ENCODE data around the gene TMTC2.
"Not testable (repeated sequence)": the region's sequence is repeated elsewhere in the genome, so short reads cannot be mapped to it uniquely, and the experiment has no call there.

TMTC2 gene

DNA sequence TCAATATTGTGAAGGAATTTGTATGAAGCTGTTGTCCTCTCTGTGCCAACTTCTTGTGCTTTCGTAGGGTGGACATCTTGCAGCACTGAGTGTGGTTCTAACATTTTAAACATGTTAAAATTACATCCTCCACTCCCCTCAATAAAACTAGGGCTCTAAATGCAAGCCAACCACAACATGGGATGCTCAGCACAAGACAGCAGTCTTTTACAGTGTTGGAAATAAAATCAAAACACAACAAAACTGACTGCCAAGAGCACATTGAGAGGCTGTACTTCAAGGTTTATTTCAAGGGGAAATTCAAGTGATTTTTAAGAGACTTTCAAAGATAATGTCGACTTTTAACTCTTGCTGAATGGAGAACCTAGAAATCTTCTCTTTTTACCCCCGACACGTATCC lies 396.9 kb downstream of the TMTC2 start:
- DNase-seq = no peak

DNA sequence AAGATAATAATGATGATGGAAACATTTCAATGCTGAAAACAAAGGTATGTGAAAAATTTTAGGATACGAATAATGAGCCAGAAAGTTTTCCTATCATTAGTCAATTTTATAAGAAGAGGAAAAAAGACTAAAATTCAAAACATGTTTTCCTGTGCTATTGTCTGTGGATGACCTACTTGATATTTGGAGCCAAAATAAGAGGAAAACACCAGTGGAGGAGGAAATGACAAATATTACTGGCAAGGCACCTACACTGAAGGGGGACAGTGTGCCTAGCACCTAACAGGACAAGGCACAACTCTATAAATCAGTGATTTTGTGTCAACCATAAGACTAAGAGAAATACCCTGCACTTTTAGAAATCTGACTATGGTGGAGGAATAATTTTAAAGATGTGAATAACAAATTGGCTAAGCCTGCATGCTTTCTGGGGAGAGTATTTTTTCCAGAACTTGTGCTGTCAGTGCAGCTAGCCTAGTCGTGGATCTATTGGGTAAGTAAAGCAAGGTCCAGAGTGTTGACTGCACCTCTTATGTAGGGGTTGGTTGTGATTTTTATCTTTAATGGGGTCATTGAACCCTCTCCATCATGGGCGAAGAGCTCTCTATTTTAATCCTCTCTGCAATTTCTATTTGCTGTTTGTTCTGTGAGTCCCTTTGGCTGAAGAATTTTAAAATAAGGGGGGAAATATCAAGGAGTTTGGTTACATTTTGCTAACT lies 398.0 kb downstream of the TMTC2 start:
- no peak for DNase-seq

DNA sequence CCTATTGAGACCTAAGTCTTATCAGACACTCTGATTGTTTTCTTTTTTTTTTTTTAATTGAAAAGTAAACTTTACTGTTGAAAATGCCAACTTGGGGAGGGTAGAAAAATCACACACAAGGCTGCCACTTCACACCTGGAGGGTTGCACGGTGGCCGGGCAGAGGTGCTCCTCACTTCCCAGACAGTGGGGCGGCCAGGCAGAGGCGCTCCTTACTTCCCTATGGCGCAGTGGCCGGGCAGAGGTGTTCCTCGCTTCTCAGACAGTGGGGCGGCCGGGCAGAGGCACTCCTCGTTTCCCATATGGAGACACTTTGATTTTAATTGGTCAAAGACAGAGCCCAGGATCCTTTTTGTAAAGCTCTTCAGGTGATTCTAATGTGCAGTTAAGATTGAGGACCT lies 399.3 kb downstream of the TMTC2 start:
- no peak for DNase-seq

DNA sequence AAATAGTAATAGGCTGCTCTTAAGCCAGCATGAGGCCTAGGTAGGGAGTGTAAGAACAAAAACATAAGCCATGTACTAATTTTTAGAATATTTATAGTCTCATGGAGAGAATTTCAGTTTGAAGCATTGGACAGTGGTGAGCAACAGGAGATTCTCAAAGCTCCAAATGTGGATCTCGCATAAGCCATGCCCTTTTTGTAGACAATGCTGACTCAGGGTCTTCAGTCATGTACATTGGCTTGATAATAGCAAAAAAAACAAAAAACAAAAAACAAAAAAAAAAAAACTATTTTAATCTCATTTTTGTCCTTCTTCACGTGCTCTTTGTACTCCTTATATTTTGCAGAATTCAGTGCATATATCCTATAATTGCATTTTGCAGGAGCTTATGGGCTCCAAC lies 402.9 kb downstream of the TMTC2 start:
- no peak for DNase-seq

DNA sequence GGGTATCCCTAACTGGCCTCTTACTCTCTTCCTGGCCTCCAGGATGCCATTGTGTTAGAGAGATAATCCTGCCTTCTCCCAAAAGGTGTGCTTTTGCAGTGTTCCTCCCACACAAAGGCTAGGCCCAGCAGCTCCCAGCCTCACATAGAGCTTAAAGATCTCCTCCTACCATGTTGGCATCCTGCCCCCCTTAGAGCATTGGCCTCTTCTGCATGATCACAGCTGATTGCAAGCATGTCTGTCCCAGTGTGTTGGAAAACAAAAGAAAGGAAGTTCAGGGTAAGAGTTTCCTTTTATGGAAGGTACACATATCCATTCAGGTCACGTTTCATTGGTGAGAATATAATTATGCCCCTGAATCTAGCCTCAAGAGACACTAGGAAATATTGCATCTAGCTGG lies 405.4 kb downstream of the TMTC2 start:
- no peak for DNase-seq

DNA sequence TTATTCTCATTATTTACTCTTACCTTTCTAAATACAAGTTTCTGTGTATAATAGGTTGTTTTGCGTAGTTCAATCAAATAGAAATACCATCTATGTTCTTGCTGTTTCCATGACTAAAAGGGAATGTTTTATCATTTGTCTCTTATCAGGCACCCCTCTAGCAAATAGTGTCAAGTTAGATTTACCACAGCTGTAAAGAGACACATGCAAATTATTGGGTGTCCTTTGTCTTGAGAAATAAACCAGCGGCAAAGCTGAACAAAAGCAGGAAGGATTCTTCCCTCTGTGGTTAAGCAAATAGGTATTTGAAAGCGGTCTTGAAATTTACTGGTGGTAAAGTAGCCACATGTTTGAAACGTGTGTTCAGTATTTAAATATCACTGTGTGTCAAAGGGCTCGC lies 405.9 kb downstream of the TMTC2 start:
- DNase-seq = no peak

DNA sequence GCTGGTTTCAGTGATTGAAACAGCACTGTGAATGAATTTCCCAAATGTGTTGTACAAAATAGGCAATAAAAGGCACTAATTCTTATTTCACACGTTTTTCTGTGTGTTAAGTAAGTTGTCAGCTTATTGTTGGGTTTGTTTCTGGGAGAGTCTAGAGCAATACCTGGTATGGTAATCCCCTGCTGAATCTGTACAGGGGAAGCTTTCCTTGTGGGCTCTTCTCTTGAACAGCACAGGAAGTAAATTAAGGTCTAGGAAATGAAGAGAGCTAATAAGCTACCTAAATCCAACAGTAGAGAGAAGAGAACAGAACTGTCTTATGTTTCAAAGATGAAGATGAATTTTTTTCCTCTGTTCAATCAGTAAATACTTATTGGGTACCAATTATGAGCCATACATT lies 406.7 kb downstream of the TMTC2 start:
- no peak for DNase-seq

DNA sequence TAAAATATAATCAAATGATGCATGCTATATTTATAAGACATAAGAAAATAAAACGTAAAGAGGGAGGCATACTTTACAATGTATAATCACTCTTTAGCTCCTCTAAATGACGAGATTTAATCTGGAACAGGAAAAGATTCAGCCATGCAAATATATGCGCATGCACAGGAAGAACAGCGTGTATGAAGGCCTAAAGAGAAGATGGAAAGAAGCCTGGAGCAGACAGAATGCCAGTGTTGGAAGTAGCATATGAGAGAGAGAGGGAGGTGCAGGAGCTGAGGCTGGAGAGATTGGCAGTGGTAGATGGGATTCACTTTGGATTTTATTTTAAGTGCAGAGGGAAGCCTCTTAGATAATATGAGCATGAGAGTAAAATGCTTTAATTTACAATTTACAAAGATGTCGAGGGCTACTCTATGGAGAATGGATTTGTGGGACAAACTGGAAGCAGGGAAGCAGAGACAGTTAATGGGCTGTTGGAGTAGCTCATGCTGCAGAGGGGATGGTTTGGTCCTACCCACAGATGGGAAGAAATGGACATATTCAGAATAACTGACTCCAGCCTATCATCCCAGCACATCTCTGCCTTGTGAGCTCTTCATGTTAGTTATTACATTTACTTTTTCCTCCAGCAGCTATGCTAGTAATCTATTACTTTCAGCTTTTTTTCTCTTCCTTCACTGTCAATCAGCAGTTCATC lies 411.1 kb downstream of the TMTC2 start:
- no peak for DNase-seq

DNA sequence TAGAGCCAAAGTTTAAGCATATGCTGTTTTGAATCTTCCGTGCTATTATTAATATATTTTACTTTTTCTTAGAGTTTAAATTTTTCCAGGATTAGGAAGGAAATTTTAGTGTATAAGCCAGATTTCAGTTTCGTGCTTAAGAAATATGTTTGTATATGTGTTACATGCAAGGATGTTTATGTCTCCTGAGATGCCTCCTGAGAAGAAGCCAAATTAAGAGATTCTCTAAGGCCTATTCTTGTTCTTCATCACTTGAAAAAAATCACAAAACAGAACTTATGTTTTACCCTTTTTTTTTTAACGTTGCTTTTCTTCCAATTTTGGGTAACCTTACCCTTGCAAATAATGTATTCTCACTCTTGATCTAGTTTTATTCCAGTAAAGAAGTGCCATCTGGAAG lies 412.7 kb downstream of the TMTC2 start:
- no peak for DNase-seq

DNA sequence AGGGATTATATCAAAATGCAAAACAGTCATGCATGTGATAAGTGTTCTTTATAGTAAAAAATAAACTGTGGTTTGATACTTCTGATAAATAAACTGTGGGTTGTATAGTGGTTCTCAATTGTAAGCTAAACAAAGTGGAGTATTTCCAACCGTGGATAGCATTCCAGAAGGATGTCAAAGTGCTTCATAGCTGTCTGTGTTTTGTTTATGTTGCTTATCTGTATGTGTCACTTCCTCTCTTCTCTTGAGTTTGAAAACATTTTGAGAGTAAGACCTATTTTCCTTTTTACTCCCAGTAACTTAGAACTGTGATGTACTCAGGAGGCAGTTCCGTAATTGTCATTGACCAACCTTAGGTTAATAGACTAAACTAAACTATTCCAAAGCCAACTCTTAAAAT lies 415.8 kb downstream of the TMTC2 start:
- DNase-seq = no peak

DNA sequence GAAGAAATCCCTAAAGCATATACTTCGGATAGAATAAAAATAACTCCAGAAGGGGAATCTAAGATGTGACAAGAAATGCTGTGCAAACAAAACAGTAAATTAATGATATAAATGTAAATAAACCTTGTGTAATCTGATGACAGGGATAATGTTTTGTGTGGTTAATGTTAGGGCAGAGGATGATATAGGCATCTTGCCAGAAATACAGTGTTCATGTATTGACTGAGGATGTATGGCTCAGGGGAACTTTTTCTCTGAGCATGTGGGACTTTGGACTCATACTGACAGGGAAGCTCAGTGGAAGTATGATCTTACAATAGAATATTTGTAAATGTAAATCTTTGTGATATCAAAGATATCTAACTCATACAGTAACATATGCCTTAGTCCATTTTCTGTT lies 420.2 kb downstream of the TMTC2 start:
- DNase-seq = no peak

DNA sequence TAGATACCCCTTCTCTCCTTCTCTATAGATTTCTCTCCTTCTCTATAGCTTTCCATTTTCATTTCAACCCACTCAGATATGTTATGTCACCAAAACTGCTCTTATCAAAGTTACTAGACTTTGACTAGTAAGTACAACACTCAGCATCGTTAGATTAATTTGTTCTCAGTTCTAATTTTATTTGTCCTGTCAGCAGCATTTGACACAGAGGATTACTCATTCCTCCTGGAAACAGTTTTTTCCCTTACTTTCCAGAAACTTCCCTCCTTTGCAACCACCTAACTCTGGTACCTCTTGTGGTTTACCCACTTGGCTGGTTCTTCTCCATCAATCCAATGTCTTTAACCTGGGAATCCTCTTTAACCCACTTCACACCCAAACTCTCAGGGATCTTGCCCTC lies 423.7 kb downstream of the TMTC2 start:
- DNase-seq = no peak

DNA sequence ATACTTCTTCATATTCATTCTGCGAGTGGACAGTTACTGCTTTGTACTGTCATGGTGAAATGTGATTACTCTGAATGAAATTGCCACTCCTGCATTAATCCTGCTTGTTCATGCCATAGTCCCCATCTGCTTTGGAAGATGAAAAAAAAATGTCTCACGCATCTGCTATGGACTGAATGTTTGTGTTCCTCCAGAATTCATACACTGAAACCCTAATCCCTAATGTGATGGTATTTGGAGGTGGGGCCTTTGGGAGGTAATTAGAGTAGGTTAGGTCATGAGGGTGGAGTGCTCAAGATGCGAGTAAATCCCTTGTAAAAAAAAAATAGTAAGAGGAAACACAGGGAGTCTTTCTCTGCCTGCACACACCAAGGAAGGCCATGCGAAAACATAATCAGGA lies 427.2 kb downstream of the TMTC2 start:
- DNase-seq = no peak

DNA sequence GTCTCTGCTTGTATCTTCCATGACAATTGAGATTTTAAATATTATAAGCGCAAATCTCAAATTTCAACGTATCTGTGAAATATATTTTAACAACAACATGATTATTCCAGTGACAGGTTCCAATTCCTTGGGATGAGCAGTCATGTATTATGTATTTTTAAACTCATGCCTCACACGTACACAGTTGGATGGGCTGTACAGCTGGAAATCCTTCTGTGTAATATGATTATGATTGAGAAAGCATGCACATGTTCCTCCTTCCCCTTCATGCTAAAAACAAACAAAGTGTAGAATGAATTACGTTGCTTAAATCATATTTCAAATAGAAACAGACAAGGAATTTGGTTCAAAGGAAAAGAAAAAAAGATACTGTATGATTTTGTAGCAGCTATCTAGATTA lies 428.3 kb downstream of the TMTC2 start:
- no peak for DNase-seq

DNA sequence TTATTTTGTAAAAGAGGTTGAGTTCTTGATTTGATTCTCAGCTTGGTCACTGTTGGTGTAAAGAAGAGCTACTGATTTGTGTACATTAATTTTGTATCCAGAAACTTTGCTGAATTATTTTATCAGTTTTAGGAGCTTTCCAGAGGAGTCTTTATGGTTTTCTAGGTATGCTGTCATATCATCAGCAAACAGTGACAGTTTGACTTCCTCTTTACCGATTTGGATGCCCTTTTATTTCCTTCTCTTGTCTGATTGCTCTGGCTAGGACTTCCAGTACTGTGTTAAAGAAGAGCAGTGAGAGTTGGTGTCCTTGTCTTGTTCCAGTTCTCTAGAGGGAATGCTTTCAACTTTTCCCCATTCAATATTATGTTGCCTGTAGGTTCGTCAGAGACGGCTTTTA lies 431.2 kb downstream of the TMTC2 start:
- not testable (repeated sequence) for DNase-seq

DNA sequence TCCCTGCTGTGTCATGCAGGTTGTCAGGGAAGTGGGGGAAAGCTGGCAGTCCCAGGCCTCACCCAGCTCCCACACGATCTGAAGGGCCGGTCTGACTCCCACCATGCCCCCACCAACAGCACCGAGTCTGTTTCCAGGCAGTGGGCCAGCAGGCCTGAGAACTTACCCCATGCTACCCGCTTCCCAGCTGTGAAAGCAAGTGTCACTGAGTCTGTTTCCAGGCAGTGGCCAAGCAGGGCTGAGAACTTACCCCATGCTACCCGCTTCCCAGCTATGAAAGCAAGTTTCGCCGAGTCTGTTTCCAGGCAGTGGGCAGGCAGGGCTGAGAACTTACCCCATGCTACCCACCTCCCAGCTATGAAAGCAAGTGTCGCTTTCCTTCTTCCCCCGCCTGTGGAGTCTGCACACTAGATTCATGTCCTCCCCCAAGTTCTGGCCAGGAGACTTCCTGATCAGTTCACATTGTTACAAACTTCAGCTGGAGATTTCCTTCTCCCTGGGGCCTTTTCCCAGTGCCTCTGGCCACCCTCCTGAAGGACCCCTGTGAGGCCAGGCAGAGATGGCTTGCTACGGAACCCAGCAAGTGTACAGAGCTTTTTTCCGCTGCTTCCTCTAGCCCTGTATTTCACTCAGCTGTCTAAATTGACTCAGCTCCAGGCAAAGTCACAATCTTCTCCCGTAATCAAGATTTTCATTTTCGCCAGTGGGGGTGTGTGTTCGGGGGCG lies 435.4 kb downstream of the TMTC2 start:
- no peak for DNase-seq

DNA sequence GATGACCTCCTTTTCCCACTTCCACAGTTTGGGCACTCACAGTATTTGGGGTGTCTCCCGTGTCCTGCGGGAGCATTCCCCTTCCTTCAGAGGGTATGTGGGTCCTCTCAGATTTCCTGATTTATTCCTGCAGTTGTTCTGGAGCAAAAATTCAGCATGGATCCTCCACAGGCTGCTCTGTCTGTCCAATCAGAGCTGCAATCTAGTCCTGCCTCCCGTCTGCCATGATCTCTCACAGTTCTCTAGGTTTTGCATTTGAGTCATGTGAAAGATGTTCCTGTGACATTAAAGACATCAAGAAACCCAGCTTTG lies 435.9 kb downstream of the TMTC2 start:
- DNase-seq = no peak

DNA sequence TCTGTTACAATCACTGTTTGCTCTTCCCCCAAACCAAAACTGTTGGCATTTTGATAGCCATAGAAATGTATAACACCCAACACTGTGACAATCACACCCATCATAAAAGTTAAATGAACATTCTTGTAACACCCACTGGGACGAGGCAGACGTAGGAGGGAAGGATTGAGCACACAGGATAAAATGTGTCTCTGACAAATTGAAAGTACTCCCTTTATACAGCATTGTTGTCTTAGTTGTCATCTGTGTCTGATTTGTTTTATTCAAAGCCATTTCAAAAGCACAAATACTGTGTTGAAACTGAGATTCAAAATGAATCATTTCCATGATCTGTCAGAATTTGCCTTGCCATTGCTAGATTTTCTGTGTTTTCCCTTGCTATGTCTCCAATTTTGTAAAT lies 436.3 kb downstream of the TMTC2 start:
- DNase-seq = no peak

DNA sequence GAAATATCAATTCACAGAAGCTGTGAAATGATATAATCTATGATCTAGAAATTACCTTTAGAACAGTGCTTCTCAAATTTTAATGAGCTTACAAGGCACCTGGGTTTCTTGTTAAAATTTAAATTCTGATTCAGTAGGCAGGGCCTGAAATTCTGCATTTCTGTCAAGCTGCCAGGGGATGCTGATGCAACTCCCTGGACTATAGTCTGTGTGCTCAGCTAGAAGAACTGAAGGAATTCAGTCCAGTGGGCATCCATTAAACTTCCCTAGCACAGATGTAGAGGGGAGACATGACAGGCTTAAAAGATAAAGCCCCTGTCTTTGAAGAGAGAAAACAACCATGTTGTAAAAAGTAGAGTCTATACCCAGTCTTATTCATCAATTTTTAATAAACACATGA lies 441.8 kb downstream of the TMTC2 start:
- no peak for DNase-seq

DNA sequence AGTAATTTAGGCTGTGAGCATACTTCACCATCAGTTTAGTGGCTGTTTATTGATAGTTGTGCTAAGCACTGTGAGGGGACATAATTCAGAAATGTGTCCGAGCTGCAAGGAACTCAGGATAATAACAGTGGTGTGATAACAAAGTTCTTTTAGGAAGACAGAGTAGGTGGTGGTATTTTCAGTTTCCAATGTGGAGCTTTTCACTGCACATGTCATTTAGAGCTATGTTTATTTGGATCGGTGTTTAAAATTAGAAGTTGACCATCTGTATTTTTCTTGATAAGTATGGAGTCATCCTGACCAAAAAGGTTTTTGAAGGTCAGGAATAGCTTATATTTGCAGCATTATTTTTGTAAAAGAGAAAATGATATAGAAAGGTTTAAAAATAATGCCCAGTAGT lies 443.5 kb downstream of the TMTC2 start:
- no peak for DNase-seq

DNA sequence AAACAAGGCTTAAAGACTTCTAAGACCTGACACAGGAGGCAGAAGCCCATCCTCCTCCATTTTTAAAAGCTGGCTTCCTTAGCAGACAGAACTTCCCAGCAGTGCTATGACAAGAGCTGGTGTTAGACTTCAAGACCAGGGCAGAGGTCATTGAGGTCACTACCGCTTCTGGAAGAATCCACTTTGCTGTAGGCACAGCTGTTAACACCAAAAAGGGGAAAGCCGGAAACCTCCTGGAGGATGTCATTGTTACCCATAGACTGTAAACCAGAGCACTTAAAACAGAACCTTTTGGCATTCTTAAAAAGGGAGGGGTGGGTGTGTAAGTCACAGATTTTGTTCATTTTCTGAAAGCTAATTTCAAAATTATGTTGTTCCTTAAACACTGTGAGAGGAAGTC lies 445.7 kb downstream of the TMTC2 start:
- no peak for DNase-seq

DNA sequence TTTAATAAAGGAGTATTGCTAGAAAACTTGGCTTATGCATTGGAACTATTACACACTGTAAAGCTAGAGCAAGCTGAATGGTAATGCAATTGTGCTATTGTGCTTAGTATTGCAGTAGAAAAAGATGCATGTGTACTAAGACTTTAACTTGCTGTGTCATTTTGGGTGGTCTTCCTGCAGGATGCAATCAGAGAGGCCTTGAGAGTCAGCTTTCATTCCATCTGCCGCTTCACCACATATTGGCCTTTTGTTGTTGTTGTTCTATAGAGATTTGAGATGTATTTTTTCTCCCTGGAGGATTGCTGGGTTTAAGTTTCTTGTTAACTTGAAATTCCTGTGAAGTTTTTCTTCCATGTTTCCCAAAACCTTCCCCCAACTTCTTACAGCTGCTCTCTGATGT lies 449.7 kb downstream of the TMTC2 start:
- DNase-seq = no peak

DNA sequence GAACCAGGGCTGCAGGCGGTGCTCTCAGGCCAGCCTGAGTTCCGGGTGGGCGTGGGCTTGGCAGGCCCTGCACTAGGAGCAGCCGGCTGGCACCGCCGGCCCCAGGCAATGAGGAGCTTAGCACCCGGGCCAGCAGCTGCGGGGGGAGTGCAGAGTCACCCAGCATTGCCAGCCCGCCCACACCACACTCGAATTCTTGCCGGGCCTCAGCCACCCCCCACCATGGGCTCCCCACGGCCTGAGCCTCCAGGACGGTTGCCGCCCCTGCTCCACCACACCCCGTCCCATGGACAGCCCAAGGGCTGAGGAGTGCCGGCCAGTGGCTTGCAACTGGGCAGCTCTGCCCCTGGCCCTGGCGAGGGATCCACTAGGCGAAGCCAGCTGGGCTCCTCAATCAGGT lies 453.4 kb downstream of the TMTC2 start:
- DNase-seq = no peak

DNA sequence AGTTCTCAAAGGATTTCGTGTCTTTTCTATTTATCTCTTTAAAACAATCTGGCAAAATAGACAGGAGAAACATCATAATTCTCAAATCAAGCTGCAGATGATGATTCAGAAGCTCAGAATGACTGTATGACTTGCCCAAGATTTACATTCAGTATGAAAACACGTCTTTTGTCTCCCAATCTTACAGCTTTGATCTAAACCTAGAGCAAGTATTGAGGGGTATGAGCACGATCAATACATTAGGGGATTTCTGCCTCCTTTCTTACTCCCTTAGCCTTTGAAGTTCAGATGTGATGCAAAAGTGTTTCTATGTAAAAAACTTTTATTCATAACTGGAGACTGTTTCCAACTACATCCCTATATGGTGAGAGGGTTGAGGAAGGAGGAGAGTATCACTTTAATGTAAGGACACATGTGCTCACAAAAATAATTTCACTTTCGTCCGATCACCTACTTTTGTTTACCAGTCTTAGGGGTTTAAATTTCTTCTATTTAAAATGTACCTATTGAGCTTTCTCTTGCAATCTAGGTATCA lies 454.8 kb downstream of the TMTC2 start:
- no peak for DNase-seq
